ENCODE measurements around the gene SFSWAP.

The SFSWAP gene

DNA sequence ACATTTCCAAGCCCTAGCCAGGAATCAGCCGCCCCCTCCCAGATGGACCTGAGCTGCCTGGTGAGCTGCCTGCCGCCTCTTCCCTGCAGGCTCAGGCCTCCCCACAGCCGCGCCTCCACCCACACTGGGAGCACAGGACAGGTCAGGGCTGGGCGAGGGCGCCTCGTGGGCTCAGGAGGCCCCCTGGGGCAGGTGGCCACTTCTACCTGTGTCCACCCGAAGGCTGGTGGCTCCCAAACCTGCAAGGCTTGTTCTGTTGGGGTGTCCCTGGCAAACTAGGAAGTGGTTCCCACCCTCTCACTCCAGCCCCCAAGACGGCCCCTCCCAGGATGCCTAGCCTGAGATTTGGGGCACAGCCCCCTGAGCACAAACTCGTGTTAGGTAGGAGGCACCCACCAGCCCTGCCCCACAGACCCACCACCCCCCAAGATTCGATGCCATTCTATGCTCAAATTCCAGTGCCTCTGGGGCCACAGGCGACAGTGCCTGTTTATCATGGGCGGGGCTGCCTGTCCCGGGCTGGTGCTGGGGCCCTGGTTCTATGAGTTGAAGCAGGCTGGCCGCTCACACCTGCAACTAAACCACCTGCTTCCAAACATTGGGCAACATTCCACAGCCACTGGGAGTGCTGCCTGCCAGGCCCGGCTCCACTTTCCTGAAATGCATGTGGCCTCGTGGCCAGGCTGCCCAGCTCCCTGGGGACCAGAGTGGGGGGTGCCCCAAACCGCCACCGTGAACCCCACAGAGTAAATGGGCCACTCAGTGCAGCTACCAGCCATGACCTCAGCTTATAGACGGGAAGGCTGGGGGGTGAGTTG, 124.1 kb downstream of the SFSWAP start:
- H3K27me3 ChIP-seq (replicated peaks; ENCODE audit: control insufficient read depth, insufficient read depth, low read length) = no peaks in the 10 kb centered on the region; the same call in 1 of the 2 replicates
- H3K36me3 ChIP-seq (ENCODE audit: control insufficient read depth, insufficient read depth, low read length) = no peaks in the 10 kb centered on the region
- DNase-seq (ENCODE audit: extremely low read depth, insufficient read length) = no peak
- H3K4me3 ChIP-seq (replicated peaks; ENCODE audit: low read depth, low read length) = no peak overlapping the region
- TF ChIP-seq CTCF (IDR thresholded peaks at IDR 0.05; ENCODE audit: insufficient read depth, low read length, poor library complexity, severe bottlenecking) = no peak

GRCh38 chr12:131835616-131836171, 124.8 kb downstream of the SFSWAP start:
- Histone ChIP-seq H3K4me3 (replicated peaks; ENCODE audit: low read depth, low read length) (no peak overlapping the region), H3K36me3 (ENCODE audit: control insufficient read depth, insufficient read depth, low read length) (no peaks in the 10 kb centered on the region), H3K27me3 (replicated peaks; ENCODE audit: control insufficient read depth, insufficient read depth, low read length) (no peaks in the 10 kb centered on the region; the same call in 1 of the 2 replicates)
- peak; percentile 3 for DNase-seq (ENCODE audit: extremely low read depth, insufficient read length)
- TF ChIP-seq CTCF (IDR thresholded peaks at IDR 0.05; ENCODE audit: insufficient read depth, low read length, poor library complexity, severe bottlenecking) = no peak

DNA sequence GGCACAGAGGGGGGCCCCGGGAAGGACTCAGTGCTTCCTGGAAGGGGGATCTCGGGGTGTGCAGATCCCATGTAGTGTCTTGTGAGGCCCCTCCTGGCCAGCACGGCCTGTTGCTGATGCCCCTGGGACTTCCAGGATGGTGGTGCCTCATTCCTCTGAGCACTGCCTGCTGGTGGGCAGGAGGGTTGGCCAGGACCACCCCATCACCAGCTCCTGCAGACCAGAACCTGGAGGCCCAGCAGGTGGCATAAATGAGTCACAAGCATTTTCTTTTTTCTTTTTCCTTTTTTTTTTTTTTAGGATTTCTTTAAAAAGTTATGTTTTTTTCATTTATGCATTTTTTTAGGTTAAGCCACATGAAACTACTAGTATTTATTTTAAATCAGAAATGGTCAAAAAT, 125.3 kb downstream of the SFSWAP start:
- Histone ChIP-seq H3K36me3 (ENCODE audit: control insufficient read depth, insufficient read depth, low read length) (no peaks in the 10 kb centered on the region), H3K4me3 (replicated peaks; ENCODE audit: low read depth, low read length) (no peak overlapping the region), H3K27me3 (replicated peaks; ENCODE audit: control insufficient read depth, insufficient read depth, low read length) (no peaks in the 10 kb centered on the region)
- peak; percentile 37 for TF ChIP-seq CTCF (IDR thresholded peaks at IDR 0.05; ENCODE audit: insufficient read depth, low read length, poor library complexity, severe bottlenecking)
- DNase-seq (ENCODE audit: extremely low read depth, insufficient read length) = no peak

DNA sequence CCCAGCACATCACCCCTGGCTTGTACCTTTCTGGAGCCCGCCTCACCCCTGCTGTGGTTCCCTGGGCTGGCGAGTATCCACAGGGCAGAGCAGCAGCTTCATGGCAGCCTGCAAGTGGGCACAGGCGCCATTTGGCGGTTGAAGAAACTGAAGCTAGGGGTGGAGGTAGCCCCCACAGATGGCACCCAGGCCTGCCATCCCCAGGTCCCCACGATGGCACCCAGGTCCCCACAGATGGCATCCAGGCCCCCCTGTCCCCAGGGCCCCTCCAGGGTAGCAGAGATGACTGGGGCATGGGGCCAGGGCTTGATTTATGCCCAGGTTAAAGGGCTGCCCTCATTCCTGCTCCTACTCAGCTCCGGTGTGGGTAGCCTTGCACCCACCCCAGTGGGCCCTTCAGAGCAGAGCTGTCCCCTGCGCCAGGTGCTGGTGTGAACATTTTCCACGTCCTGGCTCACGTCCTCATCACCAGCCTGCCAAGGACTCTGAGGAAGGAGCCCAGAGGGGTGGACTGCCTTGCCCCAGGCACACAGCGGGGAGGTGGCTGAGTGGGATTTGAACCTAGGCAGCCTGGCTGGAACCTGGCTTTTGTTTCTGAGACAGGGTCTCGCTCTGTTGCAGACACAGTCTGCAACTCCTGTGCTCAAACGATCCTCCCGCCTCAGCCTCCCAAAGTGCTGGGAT, 126.0 kb downstream of the SFSWAP start:
- no peak overlapping the region for H3K4me3 ChIP-seq (replicated peaks; ENCODE audit: low read depth, low read length)
- no peak for DNase-seq (ENCODE audit: extremely low read depth, insufficient read length)
- no peaks in the 10 kb centered on the region for H3K36me3 ChIP-seq (ENCODE audit: control insufficient read depth, insufficient read depth, low read length)
- H3K27me3 ChIP-seq (replicated peaks; ENCODE audit: control insufficient read depth, insufficient read depth, low read length) = no peaks in the 10 kb centered on the region
- TF ChIP-seq CTCF (IDR thresholded peaks at IDR 0.05; ENCODE audit: insufficient read depth, low read length, poor library complexity, severe bottlenecking) = no peak

DNA sequence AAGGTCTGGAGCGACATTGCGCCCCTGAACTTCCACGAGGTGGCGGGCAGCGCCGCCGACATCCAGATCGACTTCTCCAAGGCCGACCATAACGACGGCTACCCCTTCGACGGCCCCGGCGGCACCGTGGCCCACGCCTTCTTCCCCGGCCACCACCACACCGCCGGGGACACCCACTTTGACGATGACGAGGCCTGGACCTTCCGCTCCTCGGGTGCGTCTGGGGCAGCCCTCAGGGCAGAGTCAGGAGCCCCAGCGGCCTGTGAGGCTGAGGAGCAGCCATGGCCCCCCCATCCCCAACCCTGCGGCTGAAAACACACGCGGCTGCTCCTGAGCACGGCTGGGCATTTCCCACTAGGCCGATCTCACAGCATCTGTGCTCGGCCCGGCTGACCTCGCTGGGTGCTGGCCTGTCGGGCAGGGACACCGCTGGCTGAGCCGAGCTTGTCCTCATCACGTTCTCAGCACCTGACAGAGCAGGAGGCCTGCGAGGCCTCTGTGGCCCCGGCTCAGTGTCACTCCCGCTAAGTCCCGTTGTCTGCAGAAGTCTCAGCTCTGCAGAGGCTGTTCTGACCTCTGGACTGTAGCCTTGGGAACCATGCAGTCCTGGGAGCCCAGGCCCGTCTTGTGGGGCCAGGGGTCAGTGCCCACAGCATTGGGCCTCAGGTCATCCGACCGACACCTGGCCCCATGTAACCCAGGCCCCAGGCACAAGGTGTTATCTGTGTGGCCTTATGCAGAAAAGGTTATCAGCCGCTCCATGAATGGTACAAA, 129.9 kb downstream of the SFSWAP start:
- Histone ChIP-seq H3K4me3 (replicated peaks; ENCODE audit: low read depth, low read length) (no peak overlapping the region), H3K27me3 (replicated peaks; ENCODE audit: control insufficient read depth, insufficient read depth, low read length) (no peaks in the 10 kb centered on the region), H3K36me3 (ENCODE audit: control insufficient read depth, insufficient read depth, low read length) (no peaks in the 10 kb centered on the region)
- no peak for DNase-seq (ENCODE audit: extremely low read depth, insufficient read length)
- TF ChIP-seq CTCF (IDR thresholded peaks at IDR 0.05; ENCODE audit: insufficient read depth, low read length, poor library complexity, severe bottlenecking) = no peak

Measured in GM06990 (cell line).